Stimulated activated CD4-positive, alpha-beta T cell treated with anti-CD3 and anti-CD28 coated beads, Interleukin-12 subunit alpha, Interleukin-12 subunit beta, amount 100 ng/mL, for 24 hours (primary cell): ENCODE measurements around the gene NSMCE1.
"Not testable (repeated sequence)": the region's sequence is repeated elsewhere in the genome, so short reads cannot be mapped to it uniquely, and the experiment has no call there.

Experiments
- DNase-seq, 2 experiments: peaks; one replicate each; pipeline ENCODE4 v3.0.0-alpha.2; 2020; ENCODE audit warnings: low read depth in 2 of 2

The NSMCE1 gene

DNA sequence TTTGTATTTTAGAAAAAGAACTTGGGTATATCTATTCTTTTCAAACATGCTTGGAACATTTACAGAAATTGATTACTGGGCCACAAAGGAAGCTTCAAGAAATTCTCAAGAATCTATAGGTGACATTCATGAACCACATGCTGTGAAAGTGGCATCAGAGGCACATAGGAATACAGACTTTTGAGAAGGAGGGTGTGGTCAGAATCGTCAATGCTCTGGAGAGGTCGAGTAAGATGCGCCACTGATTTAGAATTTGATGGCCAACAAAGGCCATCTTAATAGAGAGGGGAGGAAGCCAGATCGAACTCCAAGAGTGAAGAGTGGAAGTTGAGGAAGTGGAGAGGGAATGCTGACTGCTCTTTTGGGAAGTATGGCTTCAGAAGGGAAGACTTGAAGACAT lies 3.5 kb upstream of the NSMCE1 start:
- DNase-seq = no peak

DNA sequence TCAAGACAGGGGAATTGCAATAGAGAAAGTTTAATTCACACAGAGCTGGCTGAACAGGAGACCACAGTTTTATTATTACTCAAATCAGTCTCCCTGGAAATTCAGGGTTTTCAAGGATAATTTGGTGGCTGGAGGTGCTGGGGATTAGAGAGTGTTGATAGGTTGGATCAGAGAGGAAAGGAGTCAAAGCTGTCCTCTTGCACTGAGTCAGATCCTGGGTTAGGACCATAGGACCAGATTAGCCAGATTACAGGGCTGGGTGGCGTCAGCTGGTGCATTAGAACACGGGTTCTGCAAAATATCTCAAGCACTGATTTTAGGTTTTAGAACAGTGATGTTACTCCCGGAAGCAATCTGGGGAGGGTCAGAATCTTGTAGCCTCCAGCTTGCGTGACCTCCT lies 1.8 kb upstream of the NSMCE1 start:
- DNase-seq = no peak

DNA sequence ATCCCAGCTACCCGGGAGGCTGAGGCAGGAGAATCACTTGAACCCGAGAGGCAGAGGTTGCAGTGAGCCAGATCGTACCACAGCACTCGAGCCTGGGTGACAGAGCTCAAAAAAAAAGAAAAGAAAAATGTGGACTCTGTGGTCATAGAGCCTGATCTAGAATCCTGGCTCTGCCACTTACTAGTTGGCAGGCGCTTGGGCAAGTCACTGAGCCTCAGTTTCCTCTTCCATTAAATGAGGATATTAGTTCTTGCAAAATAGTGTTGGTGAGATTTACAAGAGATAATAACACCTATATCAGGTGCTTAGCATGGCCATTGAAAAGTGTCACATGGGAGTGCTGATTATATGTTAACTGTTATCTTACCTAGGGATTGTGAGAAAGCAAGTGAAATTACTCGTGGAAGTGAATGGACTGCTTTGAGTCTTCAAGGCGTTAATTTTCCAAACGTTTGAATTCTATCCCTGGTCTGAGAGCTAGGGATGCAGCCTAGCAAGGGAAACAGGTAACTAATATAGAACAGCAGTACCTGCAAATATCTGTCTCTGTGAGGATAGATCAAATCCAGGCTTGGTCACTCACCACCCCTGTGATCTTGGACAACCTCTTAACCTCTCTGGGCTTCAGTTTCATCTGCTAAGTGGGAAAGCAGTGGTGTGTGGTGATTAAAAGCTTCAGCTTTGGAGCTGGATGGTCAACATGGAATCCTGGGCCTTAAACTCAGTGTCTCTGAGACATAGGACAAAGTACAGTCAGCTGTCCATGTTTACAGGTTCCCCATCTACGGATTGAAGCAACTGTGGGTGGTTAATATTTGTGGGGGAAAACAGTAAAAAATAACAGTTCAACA lies 953 bp upstream of the NSMCE1 start:
- DNase-seq = no peak

- DNase-seq = no peak
These were observed 1.4 kb downstream of the NSMCE1 start for GRCh38 chr16:27267037-27267677.

DNA sequence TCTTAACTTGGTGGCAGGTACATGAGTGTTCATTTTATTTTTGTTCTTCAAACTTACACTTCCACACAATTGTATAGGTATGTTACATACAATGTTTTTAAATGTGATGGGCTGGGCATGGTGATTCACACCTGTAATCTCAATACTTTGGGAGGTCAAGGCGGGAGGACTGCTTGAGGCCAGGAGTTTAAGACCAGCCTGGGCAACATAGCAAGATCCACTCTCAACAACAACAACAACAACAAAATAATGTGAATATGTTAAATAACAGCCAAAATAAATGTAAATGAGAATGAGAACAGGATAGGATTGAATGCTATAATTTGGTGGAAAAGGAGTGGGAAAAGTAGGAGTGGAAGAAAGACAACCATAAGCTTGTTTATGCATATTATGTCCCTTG lies 2.6 kb downstream of the NSMCE1 start:
- no peak for DNase-seq

DNA sequence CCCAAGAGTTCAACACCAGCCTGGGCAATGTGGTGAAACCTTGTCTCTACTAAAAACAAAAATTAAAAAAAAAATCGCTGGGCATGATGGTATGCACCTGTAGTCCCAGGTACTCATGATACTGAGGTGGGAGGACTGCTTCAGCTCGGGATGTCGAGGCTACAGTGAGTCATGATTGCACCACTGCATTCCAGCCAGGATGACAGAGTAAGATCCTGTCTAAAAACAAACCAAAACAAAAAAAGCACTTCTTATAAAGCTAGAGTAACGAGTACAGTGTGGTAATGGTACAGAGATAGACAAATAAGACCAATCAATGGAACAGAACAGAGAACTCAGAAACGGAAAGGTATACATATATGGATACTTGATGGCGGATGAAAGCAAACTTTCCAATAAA lies 4.4 kb downstream of the NSMCE1 start:
- DNase-seq = no peak

DNA sequence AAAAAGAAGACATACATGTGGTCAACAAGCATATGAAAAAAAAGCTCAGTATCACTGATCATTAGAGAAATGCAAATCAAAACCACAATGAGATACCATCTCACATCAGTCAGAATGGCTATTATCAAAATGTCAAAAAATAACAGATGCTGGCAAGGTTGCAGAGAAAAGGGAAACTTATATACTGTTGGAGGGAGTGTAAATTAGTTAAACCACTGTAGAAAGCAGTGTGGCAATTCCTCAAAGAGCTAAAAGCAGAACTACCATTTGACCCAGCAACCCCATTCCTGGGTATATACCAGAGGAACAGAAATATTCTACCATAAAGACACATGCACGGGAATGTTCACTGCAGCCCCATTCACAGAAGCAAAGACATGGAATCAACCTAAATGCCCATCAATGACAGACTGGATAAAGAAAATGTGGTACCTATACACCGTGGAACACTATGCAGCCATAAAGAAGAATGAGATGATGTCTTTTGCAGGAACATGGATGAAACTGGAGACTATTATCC lies 5.6 kb downstream of the NSMCE1 start:
- DNase-seq = not testable (repeated sequence)

DNA sequence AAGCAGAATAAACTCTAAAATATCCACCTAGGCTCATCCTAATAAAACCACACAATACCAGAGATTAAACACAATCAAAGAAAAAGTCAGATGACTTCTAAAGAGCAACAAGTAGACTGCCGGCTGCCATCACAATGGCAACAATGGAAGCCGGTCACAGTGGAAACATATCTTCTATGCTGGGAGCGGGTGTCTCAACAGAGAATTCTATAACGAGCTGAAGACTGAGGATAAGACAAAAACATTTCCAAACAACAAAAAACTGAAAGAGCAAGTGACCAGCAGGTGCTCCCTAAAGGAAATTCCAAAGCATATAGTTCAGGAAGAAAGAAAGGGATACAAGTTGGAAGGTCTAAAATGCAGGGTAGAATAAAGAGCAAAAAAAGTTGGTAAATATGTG lies 8.9 kb downstream of the NSMCE1 start:
- no peak for DNase-seq

DNA sequence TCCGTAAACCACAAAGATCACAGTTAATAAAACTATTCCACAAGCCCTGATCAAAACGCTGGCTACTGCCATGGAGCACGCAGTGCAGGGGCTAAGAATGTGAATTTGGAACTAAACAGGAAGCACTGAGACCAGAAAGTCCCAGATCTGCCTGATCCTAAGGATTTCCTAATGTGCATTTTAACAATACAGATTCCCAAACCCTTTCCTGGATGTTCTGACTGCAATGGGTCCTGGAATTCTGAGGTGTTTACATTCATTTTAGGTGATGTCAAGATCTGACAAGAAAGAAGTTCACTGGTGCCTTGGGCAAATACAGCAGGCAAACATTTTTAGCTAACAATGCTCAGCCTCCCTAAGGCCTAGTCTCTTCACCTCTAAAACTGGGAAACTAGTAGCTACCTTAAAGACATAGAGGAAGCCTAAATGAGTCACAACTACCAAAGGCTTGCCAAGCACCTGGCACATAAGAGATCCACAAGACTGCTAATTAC lies 10.3 kb downstream of the NSMCE1 start:
- no peak for DNase-seq

DNA sequence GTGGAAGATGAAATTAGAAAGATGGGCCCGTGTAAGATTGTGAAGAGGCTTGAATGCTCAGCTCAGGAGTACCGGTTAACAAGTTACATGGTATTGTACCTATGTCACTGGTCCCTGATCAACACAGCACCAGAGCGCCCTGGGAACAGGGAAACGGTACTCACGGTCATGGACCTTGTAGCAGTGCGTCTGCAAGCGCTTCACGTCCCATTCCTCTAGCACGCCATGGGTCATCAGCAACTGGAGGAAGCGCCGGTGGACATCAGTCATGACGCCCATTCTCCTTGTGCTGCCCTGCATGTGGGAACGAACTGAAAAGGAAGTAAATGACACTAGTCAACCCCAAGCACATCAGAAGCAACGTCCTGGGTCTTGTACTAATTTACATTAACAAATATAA lies 11.3 kb downstream of the NSMCE1 start:
- DNase-seq = no peak

DNA sequence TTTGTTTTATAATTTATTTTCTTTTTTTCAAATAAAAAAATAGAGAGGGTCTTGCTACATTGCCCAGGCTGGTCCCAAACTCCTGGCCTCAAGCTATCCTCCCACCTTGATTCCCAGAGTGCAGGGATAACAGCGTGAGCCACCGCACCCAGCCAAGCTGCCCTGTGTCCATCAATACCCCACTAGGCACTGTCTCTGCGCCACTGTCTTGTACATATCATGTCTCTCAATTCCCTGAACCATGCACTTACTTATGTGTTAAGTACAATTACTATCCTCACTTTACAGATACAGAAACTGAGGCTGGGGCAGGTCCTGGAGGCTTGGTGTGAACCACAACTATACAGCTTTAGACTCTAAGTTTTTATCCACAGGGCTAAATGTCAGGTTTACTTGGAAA lies 11.7 kb downstream of the NSMCE1 start:
- no peak for DNase-seq

GRCh38 chr16:27254262-27254811 lies 14.2 kb downstream of the NSMCE1 start:
- no peak for DNase-seq

- no peak for DNase-seq
These were observed 15.0 kb downstream of the NSMCE1 start for GRCh38 chr16:27253526-27253930.

- DNase-seq = no peak
These were observed 16.4 kb downstream of the NSMCE1 start for GRCh38 chr16:27252206-27252585.

DNA sequence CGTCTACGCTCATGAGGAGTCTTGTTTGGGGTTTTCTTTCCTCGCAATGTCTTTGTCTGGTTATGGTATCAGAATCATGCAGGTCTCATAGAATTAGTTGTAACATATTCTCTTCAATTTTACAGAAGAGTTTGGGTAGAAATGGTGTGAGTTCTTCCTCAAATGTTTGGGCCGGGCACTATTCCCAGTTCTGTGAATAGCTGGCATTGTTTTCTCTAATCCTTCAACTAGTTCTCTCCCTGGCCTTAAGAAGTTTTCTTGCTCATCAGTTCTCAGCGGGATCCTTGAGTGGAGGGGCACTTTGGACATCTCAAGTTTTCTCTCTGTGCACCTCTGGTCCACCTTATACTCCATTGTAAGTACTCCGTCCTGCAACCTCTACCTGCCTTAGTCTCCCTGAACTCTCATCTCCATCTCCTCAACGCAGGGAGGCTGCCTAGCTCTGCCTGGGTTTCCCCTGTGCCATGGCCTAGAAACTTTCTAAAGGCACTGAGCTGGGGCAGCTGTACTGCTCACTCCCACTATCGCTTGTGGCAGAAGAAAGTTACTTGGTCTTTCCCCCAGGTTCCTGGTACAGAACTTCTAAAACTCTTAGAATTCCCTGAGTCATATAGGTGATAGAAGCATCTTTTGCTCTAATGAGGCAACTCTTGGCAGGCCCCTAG lies 16.9 kb downstream of the NSMCE1 start:
- DNase-seq = no peak

DNA sequence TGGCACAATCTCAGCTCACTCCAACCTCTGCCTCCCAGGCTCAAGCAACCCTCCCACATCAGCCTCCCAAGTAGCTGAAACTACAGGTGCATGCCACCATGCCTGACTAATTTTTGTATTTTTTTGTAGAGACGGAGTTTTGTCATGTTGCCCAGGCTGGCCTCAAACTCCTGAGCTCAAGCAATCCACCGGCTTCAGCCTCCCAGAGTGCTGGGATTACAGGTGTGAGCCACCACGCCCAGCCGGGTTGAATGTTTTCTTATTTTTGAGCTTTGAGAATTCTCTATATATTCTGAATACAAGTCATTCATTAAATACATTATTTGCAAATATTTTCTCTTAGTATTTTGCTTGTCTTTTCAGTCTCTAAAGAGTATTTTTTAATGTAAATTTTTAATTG lies 19.7 kb downstream of the NSMCE1 start:
- DNase-seq = not testable (repeated sequence)

GRCh38 chr16:27248036-27248435 lies 20.5 kb downstream of the NSMCE1 start:
- no peak for DNase-seq

- DNase-seq = not testable (repeated sequence)
These were observed 21.5 kb downstream of the NSMCE1 start for GRCh38 chr16:27247076-27247475.

DNA sequence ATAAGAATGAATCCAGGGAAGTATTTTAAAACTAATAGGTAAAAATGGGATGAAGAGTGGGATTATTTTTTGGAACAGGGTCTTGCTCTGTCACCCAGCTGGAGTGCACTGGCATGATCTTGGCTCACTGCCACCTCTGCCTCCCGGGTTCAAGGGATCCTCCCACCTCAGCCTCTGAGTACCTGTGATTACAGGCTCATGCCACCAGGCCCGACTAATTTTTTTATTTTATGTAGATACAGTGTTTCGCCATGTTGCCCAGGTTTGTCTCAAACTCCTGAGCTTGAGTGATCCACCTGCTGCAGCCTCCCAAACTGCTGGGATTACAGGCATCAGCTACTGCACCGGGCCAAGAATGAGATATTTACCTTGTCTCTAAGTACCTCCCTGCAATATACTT lies 22.1 kb downstream of the NSMCE1 start:
- DNase-seq = no peak

- peak in 1 of 2 experiments; percentile 53 for DNase-seq
These were observed 23.0 kb downstream of the NSMCE1 start for GRCh38 chr16:27245276-27246172.

- no peak for DNase-seq
These were observed 24.2 kb downstream of the NSMCE1 start for GRCh38 chr16:27244363-27244755.
